CD4-positive, alpha-beta T cell (primary cell): ENCODE results near the gene RSPH10B2. TPM values are rescaled to one million over a fixed set of nuclear protein-coding genes. Genes with fewer than 3 reads are reported as not detected.
"Not testable (repeated sequence)": the region's sequence is repeated elsewhere in the genome, so short reads cannot be mapped to it uniquely, and the experiment has no call there.

Source experiments
- ATAC-seq: fragments of 200-7000 bp; cut with Tn5 transposase; one replicate; pipeline ENCODE4 v1.10.0; 2022; ENCODE audit warnings: mild to moderate bottlenecking; ENCODE audit not compliant: poor library complexity
- CTCF ChIA-PET: fragments of 350-600 bp; sonication (Branson Sonifier 250); formaldehyde crosslinking; loops from one replicate; lab custom pipeline; 2021; ENCODE audit warnings: antibody characterized with exemption, inconsistent platforms; lab: Charles Lee
- POLR2A ChIA-PET: fragments of 350-600 bp; sonication (Branson Sonifier 250); formaldehyde crosslinking; loops from one replicate; lab custom pipeline; 2021; ENCODE audit warnings: antibody characterized with exemption, inconsistent platforms; lab: Charles Lee
- DNase-seq, 14 experiments: peaks; one replicate each; pipeline ENCODE4 v3.0.0-alpha.2; 2013 to 2020; ENCODE audit warnings: mixed read lengths in 2 of 14
- H3K27ac ChIP-seq, 2 donors: one replicate each; pipeline versions ENCODE4 v1.5.1 to v1.7.0; 2013; ENCODE audit warnings: low read length in 2 of 2, low read depth in 1 of 2, mild to moderate bottlenecking in 1 of 2
- H3K27me3 ChIP-seq, 2 experiments: 1 replicate in 1 of 2; 2 replicates in 1 of 2; pipeline versions ENCODE4 v1.6.1 to v1.7.0; 2013; ENCODE audit warnings: low read length in 2 of 2, control low read depth in 1 of 2, mild to moderate bottlenecking in 1 of 2, moderate library complexity in 1 of 2; ENCODE audit not compliant: insufficient read depth in 2 of 2, control insufficient read depth in 1 of 2
- H3K36me3 ChIP-seq: one replicate; pipeline ENCODE4 v1.6.1; 2013; ENCODE audit warnings: low read length, control low read depth; ENCODE audit not compliant: insufficient read depth
- H3K4me1 ChIP-seq: one replicate; pipeline ENCODE4 v1.6.1; 2013; ENCODE audit warnings: low read length, control low read depth; ENCODE audit not compliant: insufficient read depth
- H3K4me3 ChIP-seq: one replicate; pipeline ENCODE4 v1.5.1; 2013; ENCODE audit warnings: mild to moderate bottlenecking, low read length, moderate library complexity
- H3K9me3 ChIP-seq, 2 experiments: 1 replicate in 1 of 2; 2 replicates in 1 of 2; pipeline versions ENCODE4 v1.6.1 to v1.7.0; 2013; ENCODE audit warnings: low read length in 2 of 2, mild to moderate bottlenecking in 2 of 2, control low read depth in 1 of 2, moderate library complexity in 1 of 2; ENCODE audit not compliant: control insufficient read depth in 1 of 2, insufficient read depth in 1 of 2
- H3K27ac Mint-ChIP-seq: one replicate; pipeline ENCODE4 v1.8.0; 2020; ENCODE audit warnings: mixed read lengths
- H3K27me3 Mint-ChIP-seq: one replicate; pipeline ENCODE4 v1.8.0; 2021; ENCODE audit warnings: mixed read lengths
- H3K36me3 Mint-ChIP-seq: one replicate; pipeline ENCODE4 v1.8.0; 2021; ENCODE audit warnings: low read depth, mixed read lengths
- H3K4me1 Mint-ChIP-seq: one replicate; pipeline ENCODE4 v1.8.0; 2021; ENCODE audit warnings: low read depth, mixed read lengths
- H3K4me3 Mint-ChIP-seq: one replicate; pipeline ENCODE4 v1.8.0; 2020; ENCODE audit warnings: mild to moderate bottlenecking, mixed read lengths
- H3K9me3 Mint-ChIP-seq: one replicate; pipeline ENCODE4 v1.8.0; 2020; ENCODE audit warnings: mixed read lengths
- intact Hi-C, 2 experiments: fragments of 100-400 bp; cut with DNase I in 1 of 2; cut with micrococcal nuclease in 1 of 2; formaldehyde crosslinking; loops; one replicate each; pipeline versions ENCODE4 v1.15.1 to v1.9.0; 2023 to 2025; cut with DNase I, micrococcal nuclease
- polyA plus RNA-seq, 2 donors: library from polyadenylated mRNA; unstranded; fragments of 120-200 nt; gene quantifications; one replicate each; pipeline ENCODE4 v1.2.1, GENCODE V29; 2013
- total RNA-seq, 174 experiments: library from RNA in 2 of 174; stranded (reverse) in 2 of 174; gene quantifications; one replicate each; pipeline ENCODE4 v1.2.3 and lab custom pipeline; 2021 to 2026
- TF ChIP-seq, protein P1 (sequence below): fragments of 200-600 bp; IDR thresholded peaks from one replicate; pipeline ENCODE4 v1.8.0; 2022; ENCODE audit warnings: antibody characterized with exemption, mild to moderate bottlenecking

RSPH10B2 gene
- total RNA-seq (not detected), total RNA-seq (lab: John Stamatoyannopoulos, UW) (0 to 0.72 (median 0.14) reads per million in 172 experiments)
- polyA plus RNA-seq (2013, experiment 1 of 2), result 0.37 TPM
- 0.18 TPM for polyA plus RNA-seq (2013, experiment 2 of 2)

DNA sequence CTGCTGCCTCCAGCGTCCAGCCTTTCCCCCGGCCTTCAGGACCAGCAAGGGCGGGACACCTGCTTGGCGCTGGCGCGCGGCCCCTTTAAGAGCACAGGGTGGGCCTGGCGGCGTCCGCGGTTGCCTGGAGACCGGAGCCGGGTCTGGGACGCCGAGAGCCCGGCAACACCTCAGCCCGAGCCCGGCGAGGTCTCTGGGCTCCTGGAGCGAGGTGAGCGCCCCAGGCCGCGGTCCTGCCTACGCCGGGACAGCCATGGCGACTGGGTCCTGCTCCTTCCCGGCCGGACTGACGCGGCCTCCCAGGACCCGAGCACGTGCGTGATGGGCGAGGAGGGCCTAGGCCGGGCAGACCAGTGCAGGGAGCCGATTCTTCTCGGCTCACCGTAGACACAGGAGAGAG lies at the start of gene RSPH10B2:
RSPH10B2 (plus strand) TSS at position 140 of the 400 bp plus-strand sequence. CDS start 3,575 bp downstream, outside the sequence.
- H3K27me3 ChIP-seq, H3K36me3 Mint-ChIP-seq, H3K4me3 ChIP-seq, CTCF ChIA-PET, ATAC-seq, H3K27ac Mint-ChIP-seq, H3K9me3 Mint-ChIP-seq, intact Hi-C loops, H3K36me3 ChIP-seq, H3K4me3 Mint-ChIP-seq, DNase-seq, H3K9me3 ChIP-seq, H3K4me1 Mint-ChIP-seq, H3K4me1 ChIP-seq, H3K27ac ChIP-seq, POLR2A ChIA-PET, H3K27me3 Mint-ChIP-seq: not testable (repeated sequence)

- Histone ChIP-seq H3K27ac (peak overlapping the region; percentile 61 to 64), H3K9me3 (peaks cover 0 to 14% of the 10 kb centered on the region in 2 experiments), H3K4me1 (peaks cover 40% of the 10 kb centered on the region), H3K4me3 (peak overlapping the region; percentile 95), H3K27me3 (no peaks in the 10 kb centered on the region), H3K36me3 (peaks cover 38% of the 10 kb centered on the region)
- TF ChIP-seq, protein P1, sequence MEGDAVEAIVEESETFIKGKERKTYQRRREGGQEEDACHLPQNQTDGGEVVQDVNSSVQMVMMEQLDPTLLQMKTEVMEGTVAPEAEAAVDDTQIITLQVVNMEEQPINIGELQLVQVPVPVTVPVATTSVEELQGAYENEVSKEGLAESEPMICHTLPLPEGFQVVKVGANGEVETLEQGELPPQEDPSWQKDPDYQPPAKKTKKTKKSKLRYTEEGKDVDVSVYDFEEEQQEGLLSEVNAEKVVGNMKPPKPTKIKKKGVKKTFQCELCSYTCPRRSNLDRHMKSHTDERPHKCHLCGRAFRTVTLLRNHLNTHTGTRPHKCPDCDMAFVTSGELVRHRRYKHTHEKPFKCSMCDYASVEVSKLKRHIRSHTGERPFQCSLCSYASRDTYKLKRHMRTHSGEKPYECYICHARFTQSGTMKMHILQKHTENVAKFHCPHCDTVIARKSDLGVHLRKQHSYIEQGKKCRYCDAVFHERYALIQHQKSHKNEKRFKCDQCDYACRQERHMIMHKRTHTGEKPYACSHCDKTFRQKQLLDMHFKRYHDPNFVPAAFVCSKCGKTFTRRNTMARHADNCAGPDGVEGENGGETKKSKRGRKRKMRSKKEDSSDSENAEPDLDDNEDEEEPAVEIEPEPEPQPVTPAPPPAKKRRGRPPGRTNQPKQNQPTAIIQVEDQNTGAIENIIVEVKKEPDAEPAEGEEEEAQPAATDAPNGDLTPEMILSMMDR, result no peak
- peak overlapping the region; percentile 87 for H3K27ac Mint-ChIP-seq
- DNase-seq (peak in 12 of 14 experiments; percentile 1 to 54 (median 12)), ATAC-seq (peak; percentile 30)
- ChIA-PET CTCF (no interaction called here), POLR2A (no interaction called here)
- peaks cover 41% of the 10 kb centered on the region for H3K36me3 Mint-ChIP-seq
- peak overlapping the region; percentile 94 for H3K4me3 Mint-ChIP-seq
- intact Hi-C loops, result loop anchor here in 1 of 2 experiments (1.0 to 10.0 kb wide), 5 partner anchors 21 to 1661 kb away; partner anchors contain the start of genes INTS15, RBAK and ZDHHC4
- H3K9me3 Mint-ChIP-seq, result peaks cover 4% of the 10 kb centered on the region
- H3K27me3 Mint-ChIP-seq, result no peaks in the 10 kb centered on the region
- H3K4me1 Mint-ChIP-seq, result peaks cover 49% of the 10 kb centered on the region
These were observed 47.8 kb upstream of the RSPH10B2 start for GRCh38 chr7:6705959-6706665.

DNA sequence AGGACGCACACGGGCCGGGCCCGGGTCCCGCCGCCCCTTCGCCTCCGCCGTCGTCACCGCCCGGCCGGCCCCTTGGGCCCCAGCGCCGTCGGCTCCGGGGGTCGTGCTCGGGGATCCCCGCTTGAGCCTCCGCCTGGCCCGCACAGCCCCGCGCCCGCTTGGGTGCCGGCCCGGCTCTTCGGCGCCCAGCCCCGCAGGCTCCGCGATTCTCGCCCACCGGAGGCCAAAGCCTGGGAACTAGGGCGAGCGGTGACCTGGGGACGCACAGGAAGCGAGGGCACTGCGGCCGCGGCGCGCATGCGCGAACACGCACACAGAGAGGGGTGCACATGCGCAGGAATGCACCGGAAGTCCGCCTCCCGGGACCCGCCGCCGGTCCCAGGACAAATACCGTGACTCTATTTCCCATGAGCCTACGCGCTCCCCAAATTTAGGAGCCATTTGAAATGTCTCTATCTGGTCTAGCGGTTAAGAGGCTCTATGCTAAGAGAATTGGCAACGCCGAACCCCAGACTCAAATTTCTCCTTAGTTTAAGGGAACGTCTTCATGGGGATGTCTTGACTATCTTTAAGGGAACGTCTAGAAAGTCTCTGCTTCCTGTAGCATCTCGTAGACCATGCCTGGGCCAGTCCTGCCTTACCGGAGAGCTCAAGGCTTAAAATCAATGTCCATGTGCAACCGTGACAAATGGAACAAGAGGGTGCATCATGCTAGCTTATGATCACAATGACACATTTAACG lies 47.1 kb upstream of the RSPH10B2 start, which contains the start of gene ZNF12:
ZNF12 (minus strand) TSS at position 282 of the 742 bp plus-strand sequence. CDS start 1,774 bp downstream, outside the sequence.
- Mint-ChIP-seq H3K27me3 (no peaks in the 10 kb centered on the region), H3K4me1 (peaks cover 43% of the 10 kb centered on the region), H3K27ac (peak within 1 kb of the TSS; percentile 87), H3K4me3 (peak within 1 kb of the TSS; percentile 95), H3K36me3 (peaks cover 41% of the 10 kb centered on the region), H3K9me3 (peaks cover 1% of the 10 kb centered on the region)
- intact Hi-C loops, result loop anchor here in 1 of 2 experiments (5.0 to 10.0 kb wide), 4 partner anchors 115 to 1662 kb away; partner anchors contain the start of genes INTS15, RBAK and ZDHHC4
- peak; percentile 81 for ATAC-seq
- ChIA-PET POLR2A (interaction anchor here (0.8 to 1.2 kb wide), 3 partner anchors 12 to 117 kb away, joined by 3 read pairs; partner anchors contain the start of gene INTS15), CTCF (interaction anchor here (1.0 kb wide), 1 partner anchor 117 kb away, joined by 6 read pairs; the partner anchor contains the start of gene INTS15)
- Histone ChIP-seq H3K9me3 (peaks cover 0 to 10% of the 10 kb centered on the region in 2 experiments), H3K4me1 (peaks cover 40% of the 10 kb centered on the region), H3K4me3 (peak within 1 kb of the TSS; percentile 95), H3K27ac (peak within 1 kb of the TSS; percentile 61 to 82), H3K27me3 (no peaks in the 10 kb centered on the region), H3K36me3 (peaks cover 30% of the 10 kb centered on the region)
- peak; percentile 89 to 98 (median 94) for DNase-seq
- TF ChIP-seq, protein P1, result no peak
